ENCODE data around the gene ANKRD63.

ANKRD63 gene, protein sequence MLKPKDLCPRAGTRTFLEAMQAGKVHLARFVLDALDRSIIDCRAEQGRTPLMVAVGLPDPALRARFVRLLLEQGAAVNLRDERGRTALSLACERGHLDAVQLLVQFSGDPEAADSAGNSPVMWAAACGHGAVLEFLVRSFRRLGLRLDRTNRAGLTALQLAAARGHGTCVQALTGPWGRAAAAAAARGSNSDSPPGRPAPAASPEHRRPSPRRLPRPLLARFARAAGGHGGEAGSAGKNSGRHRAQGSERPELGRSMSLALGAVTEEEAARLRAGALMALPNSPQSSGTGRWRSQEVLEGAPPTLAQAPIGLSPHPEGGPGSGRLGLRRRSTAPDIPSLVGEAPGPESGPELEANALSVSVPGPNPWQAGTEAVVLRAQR

DNA sequence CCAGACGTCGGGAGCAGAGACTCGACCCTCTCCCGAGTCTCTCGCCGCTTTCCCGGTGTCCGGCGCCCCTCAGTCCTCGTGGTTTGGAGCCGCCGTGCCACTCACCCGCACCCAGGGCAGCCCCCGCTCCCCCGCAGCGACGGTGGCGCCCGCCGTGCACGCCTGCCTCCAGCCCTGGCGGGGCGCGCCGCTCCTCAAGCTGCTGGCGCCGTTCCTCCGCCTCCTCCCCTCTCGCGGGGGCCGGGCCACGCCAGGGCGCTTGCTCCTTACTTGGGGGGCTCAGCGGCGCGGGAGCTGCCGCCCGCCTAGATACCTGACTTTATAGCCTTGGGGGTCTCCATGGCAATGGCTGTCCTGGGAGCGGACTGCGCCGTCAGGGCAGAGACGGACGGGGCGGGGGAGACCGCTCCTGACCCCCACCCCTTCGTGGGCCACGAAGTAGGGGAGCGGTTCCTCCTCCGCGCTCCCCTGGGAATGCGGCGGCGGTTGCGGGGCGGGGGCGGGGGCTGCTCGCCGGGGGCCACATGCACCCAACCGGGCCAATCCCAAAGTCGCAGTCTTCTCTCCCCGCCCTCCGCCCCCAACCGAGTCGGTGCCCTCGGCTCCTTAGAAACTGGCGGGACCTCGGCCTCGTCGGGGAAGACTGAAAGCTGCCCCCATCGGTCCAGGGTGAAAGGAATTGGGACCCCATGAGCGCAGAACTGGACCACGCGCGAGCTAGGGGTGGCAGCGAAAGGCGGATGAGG lies at the start of gene ANKRD63:
ANKRD63 (minus strand) TSS at position 196 of the 746 bp plus-strand sequence. CDS start 478 bp downstream, outside the sequence.
- peak in 1 of 2 donors; percentile 40 for DNase-seq (ENCODE audit: low read depth in 2 of 2)

DNA sequence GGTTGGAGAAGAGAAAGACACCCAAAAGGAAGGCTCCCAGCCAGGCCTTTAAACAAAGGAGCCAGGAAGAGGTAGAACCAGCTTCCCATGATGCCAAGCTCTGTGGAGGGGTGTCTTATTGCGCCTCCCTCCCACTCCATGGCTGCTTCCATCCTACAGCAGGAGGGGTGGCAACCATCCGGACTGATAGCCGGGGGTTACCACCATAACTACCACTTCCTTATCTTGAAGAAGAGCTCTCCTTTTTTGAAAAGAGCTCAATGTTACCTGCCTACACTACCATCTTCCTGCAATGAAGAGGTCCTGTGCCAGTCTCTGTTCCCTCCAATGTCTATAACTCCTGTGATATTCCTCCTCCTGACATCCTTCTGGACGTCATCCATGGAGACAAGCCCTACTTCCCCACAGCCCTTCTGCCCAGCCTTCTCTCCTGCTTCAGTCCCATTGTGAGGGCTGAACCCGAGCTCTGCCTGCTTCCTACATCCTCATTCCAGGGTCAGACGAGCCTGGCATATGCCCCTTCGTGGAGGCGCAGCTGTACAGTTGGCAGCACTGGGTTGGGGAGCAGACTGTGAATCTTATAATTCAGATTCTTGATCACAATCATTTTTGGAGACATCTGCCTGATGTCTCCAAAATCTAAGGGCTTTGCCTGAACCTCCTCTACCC lies 49.4 kb upstream of the ANKRD63 start:
- no peak for DNase-seq (ENCODE audit: low read depth in 2 of 2)

DNA sequence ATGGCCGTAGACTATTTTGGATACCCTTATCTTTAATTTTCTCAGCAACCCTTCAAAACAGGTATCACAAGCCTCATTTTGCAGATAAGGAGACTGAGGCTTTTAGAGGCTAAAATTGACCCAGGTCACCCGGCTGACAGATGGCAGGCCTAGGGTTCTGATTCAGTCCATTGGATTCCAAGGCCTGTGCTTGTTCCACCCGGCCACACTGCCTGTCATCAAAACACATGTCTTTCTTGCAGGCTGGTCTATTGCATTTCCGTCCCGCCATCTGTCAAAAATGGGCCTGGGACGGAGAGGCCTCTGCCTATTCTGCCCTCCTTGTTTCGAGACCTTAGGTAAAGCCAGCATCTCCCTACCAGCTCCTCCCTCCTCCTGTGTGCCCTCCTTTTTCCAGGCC lies 48.8 kb upstream of the ANKRD63 start:
- no peak for DNase-seq (ENCODE audit: low read depth in 2 of 2)

DNA sequence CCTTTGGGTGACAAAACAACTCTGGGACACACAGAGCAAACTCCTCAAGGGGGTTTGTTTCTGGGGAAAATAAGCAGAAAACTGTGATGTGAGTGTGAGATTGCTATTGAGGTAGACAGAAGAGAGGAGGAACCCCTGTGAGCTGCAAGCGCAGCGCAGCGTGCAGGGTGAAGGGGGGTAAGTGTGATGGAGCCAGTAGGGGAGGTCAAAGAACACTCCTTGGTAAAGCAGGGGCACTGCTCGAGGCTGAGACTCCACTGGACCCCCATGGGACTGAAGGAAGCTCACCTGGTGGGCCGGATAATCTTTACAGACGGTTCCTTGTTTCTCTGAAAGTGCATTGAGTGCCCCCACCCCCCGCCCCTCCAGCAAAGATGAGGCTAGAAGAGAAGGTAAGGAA lies 48.2 kb upstream of the ANKRD63 start:
- no peak for DNase-seq (ENCODE audit: low read depth in 2 of 2)

DNA sequence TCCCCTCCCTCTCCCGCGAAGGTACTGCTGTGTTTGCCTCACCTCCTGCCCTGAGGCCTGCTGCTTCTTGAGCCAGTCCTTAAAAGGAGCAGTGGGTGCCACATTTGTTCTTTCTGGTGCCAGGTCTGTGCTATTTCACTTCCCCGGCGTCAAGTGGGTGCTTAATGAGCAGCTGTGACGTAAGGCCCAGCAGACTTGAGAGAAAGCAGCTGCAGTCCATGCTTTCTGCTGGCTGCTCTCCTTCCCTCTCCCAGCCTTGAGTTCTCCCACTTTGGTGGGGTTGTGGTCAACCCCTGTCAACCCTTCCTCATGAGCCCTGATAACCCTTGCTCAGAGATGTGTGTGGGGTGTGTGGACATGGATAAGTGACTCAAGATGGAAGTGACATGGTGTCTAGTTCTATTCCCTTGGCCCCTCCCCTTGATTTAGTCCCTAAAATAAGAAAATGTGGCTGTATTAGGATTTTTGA lies 47.5 kb upstream of the ANKRD63 start:
- no peak for DNase-seq (ENCODE audit: low read depth in 2 of 2)

DNA sequence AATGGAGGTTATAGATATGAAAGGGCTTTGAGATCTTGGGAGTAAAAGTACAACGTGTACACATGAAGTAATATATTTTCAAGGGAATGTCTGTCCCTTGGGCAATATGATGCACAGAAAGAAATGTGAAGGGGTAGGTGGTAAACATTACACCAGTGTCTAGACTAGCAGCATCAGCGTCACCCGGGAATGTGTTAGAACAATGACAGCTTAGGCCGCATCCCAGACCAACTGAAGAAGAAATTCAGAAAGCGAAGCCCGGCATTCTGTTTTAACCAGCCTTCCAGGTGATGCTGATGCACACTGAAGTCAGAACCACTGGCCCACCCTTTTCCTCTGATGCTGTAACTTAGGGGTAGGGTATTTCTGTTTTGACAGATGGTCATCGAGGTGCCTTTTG lies 46.9 kb upstream of the ANKRD63 start:
- no peak for DNase-seq (ENCODE audit: low read depth in 2 of 2)

DNA sequence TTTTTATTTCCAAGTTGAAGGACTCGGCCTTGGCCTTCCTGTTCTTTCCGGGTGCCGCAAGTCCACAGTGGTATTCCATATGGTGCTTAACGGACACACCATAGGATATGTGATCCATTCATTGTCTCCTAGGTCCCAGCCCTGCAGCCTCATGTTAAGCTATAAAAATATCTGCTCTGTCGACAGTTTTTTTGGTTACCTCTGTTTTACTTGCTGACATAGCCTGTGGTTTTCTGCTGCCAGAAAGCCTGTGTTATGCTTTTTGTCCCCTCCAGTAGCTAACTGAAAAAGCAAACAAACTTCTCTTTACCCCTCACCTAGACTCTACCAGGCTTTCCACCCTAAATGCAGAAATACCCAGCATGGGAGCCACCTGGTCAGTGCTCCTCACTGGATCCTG lies 45.9 kb upstream of the ANKRD63 start:
- DNase-seq (ENCODE audit: low read depth in 2 of 2) = no peak

DNA sequence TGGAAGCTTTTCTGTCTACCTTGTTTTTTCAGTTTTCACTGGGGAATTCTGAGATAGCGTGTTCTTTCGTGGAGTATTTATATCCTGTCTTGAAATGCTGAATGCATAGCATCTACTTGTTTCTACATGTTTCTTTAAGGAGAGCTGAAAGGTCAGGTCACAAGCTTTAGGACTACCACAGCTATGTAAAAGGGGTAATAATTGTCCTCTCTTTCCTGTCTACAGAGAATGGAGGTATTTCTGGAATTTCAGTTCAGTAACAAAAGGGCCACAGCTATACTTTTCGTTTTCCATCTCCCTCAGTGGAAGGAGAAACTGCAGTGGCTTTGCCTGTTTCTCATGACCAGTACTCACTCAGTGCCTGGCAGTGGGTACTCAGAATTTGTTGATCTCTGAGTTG lies 45.3 kb upstream of the ANKRD63 start:
- DNase-seq (ENCODE audit: low read depth in 2 of 2) = no peak

DNA sequence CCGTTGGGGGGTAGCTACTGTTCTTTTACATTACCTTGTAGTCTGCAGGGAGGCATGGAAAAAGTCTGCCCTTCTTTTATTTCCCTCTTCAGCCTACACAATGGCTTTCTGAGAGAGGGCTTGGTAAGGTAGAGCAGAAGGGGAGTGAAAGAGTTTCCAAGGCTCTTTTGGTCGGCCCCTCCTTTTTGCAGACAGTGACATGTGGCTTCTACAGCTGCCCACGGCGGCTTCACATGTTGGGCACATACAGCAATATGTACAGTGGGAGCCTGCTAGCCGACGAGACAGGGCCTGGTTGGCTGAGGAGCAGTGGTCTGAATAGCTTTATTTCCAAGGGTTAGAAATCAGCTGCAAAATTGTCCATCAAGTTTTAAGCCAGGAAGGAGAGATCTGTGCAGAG lies 44.6 kb upstream of the ANKRD63 start:
- DNase-seq (ENCODE audit: low read depth in 2 of 2) = no peak

DNA sequence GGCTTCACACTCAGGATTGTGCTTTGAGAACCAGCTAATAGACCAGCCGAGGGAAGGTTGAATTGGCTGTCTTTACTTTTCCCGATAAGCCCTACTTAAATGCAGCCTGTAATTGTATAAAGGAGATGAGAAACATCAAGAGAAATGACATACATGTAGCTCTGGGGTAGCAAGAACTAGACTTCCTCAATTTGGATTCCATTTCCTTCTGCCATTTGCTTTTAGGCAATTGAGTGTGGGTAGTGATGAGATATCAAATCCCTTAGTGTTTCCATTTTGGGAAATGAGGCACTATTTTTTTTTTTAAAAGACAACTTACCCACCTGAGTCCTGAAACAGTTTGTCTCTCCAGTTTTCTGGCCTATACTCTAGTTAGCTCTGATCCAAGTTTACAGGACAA lies 42.8 kb upstream of the ANKRD63 start:
- no peak for DNase-seq (ENCODE audit: low read depth in 2 of 2)

DNA sequence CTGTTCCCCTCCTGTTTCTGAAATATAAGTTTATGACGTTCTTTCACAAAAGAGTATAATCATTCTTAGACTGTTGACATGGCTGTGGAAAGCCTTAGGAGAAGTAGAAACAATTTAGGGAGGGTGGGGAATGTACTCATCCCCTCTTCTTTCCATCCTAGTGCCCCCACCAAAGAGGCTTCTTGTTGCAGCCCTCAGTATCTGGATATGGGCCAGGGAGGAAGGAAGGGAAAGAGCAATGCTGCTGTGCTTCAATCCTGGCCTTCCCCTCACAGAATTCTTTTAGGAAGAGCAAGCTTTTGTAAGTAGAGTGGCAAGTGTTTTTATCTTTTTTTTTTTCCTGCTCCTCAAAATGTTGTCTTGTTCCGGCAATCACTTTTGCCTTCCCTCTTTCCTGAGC lies 42.3 kb upstream of the ANKRD63 start:
- DNase-seq (ENCODE audit: low read depth in 2 of 2) = no peak

DNA sequence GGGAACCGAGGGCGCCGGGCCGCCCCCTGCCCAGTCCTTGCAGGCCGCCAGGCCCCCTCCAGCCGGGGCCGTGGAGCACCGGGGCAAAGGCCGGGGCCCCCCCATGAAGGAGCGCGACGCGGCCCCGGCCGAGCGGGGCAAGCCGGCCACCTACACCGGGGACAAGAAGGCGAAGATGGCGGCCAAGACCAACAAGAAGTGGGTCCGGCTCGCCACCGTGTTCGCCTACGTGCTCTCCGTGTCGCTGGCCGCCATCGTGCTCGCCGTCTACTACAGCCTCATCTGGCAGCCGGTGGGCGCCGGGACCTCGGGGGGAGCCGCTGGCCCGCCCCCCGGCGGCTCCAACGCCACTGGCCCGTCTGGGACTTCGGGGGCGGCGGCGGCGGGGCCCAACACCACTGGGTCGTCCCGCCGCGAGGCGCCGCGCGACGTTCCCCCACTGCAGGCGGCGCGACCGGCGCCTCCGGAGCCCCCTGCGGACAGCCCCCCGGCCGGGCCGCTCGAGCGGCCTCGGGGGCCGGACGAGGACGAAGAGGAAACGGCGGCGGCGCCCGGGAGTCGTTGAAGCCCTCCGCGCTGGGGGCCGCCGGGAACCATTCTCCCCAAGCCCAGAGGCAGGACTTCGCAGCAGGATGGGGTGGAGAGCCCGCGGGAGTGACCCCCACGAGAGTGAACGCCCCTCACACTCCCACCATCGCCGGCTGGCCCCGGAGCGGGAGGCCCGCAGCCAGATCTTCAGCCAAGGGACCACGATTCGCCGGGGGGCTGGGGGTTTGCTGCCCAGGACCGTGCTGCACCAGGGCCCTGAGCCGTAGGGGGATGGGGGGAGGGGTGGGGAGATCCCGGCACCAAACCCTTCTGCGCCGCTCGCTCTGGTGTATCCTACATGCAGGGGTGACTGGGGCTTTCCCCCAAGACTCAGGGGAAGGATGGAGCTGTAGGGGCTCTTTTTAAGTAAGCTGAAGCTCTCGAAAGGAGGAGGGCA lies 41.4 kb upstream of the ANKRD63 start:
- DNase-seq (ENCODE audit: low read depth in 2 of 2) = peak in 1 of 2 donors; percentile 31

DNA sequence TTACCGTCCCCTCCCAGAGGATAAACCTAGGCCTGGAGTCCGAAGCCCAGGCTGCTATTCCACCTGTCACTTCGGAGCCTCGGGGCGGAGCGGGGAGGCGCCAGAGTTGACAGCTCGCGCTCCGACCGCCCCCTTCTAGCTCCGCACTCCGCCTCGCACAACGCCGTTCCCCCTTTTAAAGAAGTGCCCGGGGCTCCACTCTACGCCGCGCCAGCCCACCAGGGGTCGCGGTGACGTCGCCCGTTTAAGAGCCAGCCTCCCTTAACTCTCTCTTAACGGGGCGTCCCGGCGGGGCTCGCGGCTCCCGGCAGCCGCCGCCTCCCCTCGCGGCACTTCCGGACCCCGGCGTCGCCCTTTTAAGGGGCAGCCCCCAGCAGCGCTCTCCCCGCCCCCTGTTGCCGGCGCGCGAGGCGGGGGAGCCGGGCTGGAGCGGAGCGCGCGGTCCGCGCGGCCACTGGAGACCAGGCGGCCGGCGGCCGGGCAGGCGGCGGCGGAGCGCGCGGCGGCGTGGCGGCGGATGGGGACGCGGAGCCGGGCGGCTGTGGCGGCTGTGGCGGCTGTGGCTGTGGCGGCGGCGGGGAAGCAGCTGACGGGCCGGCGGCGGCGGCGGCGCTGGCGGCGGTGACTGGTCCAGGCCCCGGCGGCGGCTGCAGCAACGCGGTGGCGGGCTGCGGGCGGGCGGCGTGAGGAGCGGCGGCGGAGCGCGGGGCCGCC lies 40.5 kb upstream of the ANKRD63 start, which contains the start of gene INAFM2:
INAFM2 (plus strand) TSS at position 454 of the 714 bp plus-strand sequence. CDS start 364 bp downstream, outside the sequence.
- DNase-seq (ENCODE audit: low read depth in 2 of 2) = peak; percentile 83 to 89

DNA sequence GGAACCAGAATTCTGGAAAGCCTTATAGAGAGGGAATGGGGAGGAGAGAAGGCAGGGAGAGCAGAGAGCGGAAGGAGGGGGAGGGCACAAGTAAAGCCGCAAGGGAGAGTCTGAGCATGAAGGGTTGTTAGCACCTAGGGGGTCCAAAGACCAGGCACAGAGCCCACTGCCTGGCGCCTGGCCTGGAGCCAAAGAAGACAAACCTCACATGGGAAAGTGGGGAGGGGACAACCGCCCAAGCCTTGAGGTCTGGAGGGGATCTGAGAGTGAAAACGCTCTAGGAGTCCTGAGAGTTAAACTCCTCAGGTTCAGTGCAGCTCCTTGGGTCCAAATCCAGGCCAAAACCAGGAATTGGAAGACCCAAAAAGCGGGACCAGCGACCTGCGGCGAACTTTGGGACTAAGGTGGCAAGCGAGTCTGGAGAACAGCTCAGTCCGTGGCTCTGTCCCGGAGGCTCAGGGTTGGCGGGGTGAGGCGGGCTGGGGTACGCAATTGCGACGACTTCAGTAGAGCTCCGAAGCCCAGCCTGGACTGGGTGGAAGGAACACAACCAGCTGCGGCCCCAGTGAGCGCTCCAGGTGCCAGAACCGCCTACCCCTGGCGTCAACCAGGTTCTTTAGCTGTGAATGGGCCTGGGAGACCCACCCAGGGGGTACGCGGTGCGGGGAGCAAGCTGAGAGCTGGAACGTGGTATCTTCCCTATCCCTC lies 39.8 kb upstream of the ANKRD63 start:
- DNase-seq (ENCODE audit: low read depth in 2 of 2) = no peak

DNA sequence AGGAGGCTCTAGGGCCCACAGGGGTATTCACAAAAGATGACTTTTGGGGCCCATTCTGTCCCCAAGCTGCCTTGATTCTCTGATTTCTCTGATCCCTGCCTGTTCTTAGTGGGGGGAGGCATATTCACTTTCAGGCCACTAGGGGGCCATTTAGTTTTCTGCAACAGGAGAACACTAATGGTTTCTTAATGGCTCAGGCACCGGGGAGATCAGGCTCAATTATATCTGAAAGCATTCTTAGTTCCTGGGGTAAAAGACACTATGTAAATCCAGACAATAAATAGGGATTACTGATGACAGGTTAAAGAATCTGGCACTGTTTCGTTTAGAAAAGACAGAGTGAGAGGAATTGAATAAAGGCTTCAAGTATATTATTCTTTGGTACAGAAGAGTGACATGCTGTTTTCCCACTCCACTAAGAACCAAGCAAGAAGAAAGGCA lies 38.1 kb upstream of the ANKRD63 start:
- peak in 1 of 2 donors; percentile 51 for DNase-seq (ENCODE audit: low read depth in 2 of 2)

DNA sequence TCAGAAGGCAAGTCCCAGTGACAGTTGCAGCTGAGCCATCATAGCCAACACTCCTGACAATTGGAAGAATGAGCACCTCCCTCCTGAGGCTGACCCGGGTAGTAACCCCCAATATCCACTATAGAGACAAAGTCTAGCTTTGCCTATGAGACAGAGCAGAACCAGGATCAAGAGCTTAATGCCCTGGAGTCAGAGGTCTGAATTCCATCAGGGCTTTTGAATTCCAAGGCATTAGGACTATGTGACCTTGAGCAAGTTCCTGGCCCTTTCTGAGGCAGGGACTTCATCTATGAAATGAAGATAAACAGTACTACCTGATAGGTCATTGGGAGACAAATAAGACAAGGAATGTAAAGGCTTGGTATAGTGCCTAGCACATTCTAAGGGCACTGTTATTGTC lies 37.5 kb upstream of the ANKRD63 start:
- DNase-seq (ENCODE audit: low read depth in 2 of 2) = no peak

DNA sequence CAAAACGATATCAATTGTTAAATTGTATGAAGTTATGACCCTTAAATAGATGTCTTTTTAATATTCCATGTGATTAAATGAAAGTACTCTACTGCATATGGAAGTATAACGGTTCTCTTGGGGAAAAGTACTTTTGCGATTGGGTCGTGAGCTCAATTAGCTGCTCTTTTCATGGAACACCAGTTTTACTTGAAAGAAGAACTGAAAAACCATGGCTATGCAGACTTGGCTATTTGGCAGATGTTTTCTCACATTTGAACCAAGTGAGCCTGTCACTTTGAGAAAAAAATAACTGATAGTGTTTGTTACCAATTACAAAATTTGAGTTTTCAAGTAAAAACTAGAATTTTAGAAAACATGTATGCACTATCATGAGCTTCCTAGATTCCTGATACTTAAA lies 34.7 kb upstream of the ANKRD63 start:
- no peak for DNase-seq (ENCODE audit: low read depth in 2 of 2)

DNA sequence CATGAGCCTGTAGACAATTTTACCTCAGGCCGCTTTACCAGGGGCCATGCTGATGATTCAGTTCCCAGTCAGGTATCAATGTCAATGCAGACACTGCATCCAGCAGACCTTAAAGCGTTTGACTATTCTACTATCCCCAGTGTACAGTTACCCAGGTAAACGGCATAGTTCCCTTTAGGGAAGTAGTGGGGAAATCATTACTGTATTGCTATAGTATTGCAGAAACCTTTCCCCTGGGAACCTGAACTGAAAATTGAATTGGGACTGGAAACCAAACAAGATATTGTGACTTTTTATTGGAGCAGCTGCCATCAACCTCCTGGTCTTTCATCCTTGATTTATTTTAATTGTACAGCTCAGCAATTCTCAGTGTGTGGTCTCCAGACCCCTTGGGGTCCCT lies 34.1 kb upstream of the ANKRD63 start:
- no peak for DNase-seq (ENCODE audit: low read depth in 2 of 2)

DNA sequence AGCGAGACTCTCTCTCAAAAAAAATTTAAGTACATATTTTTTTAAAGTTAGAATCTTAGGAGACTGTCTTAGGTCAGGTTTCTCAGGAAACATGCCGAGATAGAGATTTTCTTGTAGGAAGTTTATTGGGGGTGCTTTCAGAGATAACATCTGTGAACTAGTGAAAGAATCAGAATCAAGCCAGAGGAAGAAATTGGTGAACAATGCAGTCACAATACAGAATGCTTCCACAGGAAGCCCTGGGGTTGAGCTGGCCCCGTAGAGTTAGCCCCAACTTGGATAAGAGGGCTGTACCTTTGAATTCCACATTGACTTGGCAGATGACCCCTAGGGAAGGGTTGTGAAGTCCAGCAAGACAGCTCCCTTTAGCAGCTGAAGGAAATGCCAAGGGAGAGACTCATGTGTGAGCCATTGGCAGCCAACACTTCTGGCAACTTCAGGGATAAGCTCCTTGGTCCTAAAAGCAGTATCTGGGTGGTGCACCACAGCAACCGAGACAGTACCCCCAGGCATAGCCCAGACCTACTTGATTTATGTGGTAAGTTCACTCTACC lies 31.9 kb upstream of the ANKRD63 start:
- DNase-seq (ENCODE audit: low read depth in 2 of 2) = no peak
